Sigmoid colon (tissue), 7 donors: Measurements from ENCODE around the gene TOM1L2. TPM values are rescaled to one million over a fixed set of nuclear protein-coding genes. Genes with fewer than 3 reads are reported as not detected.

ENCODE experiments used
- DNase-seq: peaks from one replicate; pipeline ENCODE4 v3.0.0-alpha.2; 2019
- H3K27ac ChIP-seq, 4 donors: fragments of 200-600 bp; sonication (generic); one replicate each; pipeline ENCODE4 v1.5.1; 2016 to 2019; ENCODE audit warnings: mild to moderate bottlenecking in 1 of 4
- H3K27me3 ChIP-seq, 3 donors: fragments of 200-600 bp; sonication (generic); one replicate each; pipeline ENCODE4 v1.5.1; 2019; ENCODE audit warnings: mild to moderate bottlenecking in 1 of 3
- H3K36me3 ChIP-seq, 4 donors: fragments of 200-600 bp; sonication (generic); one replicate each; pipeline ENCODE4 v1.5.1; 2016 to 2019
- H3K4me1 ChIP-seq, 4 donors: fragments of 200-600 bp; sonication (generic); one replicate each; pipeline ENCODE4 v1.5.1; 2017 to 2019
- H3K4me3 ChIP-seq, 4 donors: fragments of 200-600 bp; sonication (generic); one replicate each; pipeline ENCODE4 v1.5.1; 2017 to 2019; ENCODE audit warnings: mild to moderate bottlenecking in 2 of 4, moderate library complexity in 1 of 4
- H3K9me3 ChIP-seq, 4 donors: fragments of 200-600 bp in 3 of 4; sonication (generic) in 3 of 4; one replicate each; pipeline versions ENCODE4 v1.5.1 to v1.6.1; 2013 to 2019
- EP300 ChIP-seq, 4 donors: sonication (generic); formaldehyde crosslinking; IDR thresholded peaks; one replicate each; pipeline ENCODE4 v1.6.1; 2017; ENCODE audit warnings: antibody characterized with exemption in 4 of 4
- POLR2A ChIP-seq, 2 donors: fragments of 450-650 bp; IDR thresholded peaks; one replicate each; pipeline ENCODE4 v1.6.1; 2016; ENCODE audit warnings: antibody characterized with exemption in 2 of 2, mild to moderate bottlenecking in 2 of 2, moderate library complexity in 2 of 2
- POLR2AphosphoS5 ChIP-seq, 4 donors: sonication (generic); formaldehyde crosslinking; IDR thresholded peaks; one replicate each; pipeline ENCODE4 v1.6.1; 2017; ENCODE audit warnings: antibody characterized with exemption in 4 of 4
- WGBS, 2 donors: extraction: QIAGEN DNeasy Blood & Tissue Kit; methylation state at CpG; one replicate each; pipeline ENCODE4 v1.1.7; 2013; 5-methylcytosine and 5-hydroxymethylcytosine counted together
- intact Hi-C: fragments of 100-400 bp; cut with DNase I; formaldehyde crosslinking; loops from one replicate; pipeline ENCODE4 v1.15.1; 2023
- polyA plus RNA-seq, 3 donors: library from polyadenylated mRNA; stranded (reverse); fragments of 200-250 nt; gene quantifications; one replicate each; pipeline ENCODE4 v1.2.3, GENCODE V29; 2013
- total RNA-seq, 4 donors: library from RNA; depleted of rRNA; stranded (reverse); fragments of >200 nt; gene quantifications; one replicate each; pipeline ENCODE4 v1.1.0, GENCODE V29; 2016
- TF ChIP-seq, protein P1 (sequence below), 4 experiments: fragments of 450-650 bp in 3 of 4; fragments of 200-600 bp in 1 of 4; IDR thresholded peaks; one replicate each; pipeline ENCODE4 v1.5.1; 2016 to 2019; ENCODE audit warnings: antibody characterized with exemption in 4 of 4, mild to moderate bottlenecking in 3 of 4, moderate library complexity in 2 of 4
- donor health status: healthy with polysubstance abuse.
- donor health status: Bipolar disorder and iron deficiency.
- donor health status: healthy.

The TOM1L2 gene
- total and polyA plus RNA-seq, 7 donors = 13.8 to 215 (median 43.3) TPM

DNA sequence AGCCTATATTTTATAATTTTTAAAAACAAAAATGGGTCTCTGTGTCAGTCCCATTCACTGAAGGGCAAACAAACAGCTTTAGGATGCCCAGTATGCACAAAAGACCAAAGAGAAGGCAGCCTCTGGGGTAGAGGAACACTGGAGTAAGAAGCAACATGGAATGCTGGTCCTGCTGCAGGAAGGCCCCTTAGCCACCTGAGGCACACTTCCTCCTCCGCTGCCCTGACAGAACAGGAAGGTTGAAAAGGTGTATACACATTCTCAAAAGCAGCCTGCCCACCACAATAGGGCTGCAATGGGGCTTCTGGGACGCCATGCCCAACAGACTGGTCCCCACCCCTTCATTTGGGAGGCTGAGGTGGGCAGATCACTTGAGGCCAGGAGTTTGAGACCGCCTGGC lies 19.5 kb downstream of the TOM1L2 start:
- WGBS, 2 donors = 95 to 96% methylated on average over 3 of the region's 3 CpGs
- no peak overlapping the region for H3K27ac ChIP-seq
- no peak overlapping the region for H3K4me3 ChIP-seq
- H3K4me1 ChIP-seq = peaks cover 0 to 38% (median 22%) of the 10 kb centered on the region in 4 donors
- intact Hi-C loops = no loop called here
- DNase-seq = no peak
- no peaks in the 10 kb centered on the region for H3K9me3 ChIP-seq
- no peaks in the 10 kb centered on the region for H3K36me3 ChIP-seq
- TF ChIP-seq POLR2A (IDR thresholded peaks at IDR 0.05) (no peak), POLR2AphosphoS5 (IDR thresholded peaks at IDR 0.05) (no peak), EP300 (IDR thresholded peaks at IDR 0.05) (no peak)
- TF ChIP-seq, protein P1, sequence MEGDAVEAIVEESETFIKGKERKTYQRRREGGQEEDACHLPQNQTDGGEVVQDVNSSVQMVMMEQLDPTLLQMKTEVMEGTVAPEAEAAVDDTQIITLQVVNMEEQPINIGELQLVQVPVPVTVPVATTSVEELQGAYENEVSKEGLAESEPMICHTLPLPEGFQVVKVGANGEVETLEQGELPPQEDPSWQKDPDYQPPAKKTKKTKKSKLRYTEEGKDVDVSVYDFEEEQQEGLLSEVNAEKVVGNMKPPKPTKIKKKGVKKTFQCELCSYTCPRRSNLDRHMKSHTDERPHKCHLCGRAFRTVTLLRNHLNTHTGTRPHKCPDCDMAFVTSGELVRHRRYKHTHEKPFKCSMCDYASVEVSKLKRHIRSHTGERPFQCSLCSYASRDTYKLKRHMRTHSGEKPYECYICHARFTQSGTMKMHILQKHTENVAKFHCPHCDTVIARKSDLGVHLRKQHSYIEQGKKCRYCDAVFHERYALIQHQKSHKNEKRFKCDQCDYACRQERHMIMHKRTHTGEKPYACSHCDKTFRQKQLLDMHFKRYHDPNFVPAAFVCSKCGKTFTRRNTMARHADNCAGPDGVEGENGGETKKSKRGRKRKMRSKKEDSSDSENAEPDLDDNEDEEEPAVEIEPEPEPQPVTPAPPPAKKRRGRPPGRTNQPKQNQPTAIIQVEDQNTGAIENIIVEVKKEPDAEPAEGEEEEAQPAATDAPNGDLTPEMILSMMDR (IDR thresholded peaks at IDR 0.05) = no peak
- no peaks in the 10 kb centered on the region for H3K27me3 ChIP-seq

GRCh38 chr17:17951524-17951923 lies 20.7 kb downstream of the TOM1L2 start:
- no peak overlapping the region for H3K27ac ChIP-seq
- no peaks in the 10 kb centered on the region for H3K27me3 ChIP-seq
- H3K9me3 ChIP-seq = no peaks in the 10 kb centered on the region
- H3K36me3 ChIP-seq = no peaks in the 10 kb centered on the region
- TF ChIP-seq, protein P1 (IDR thresholded peaks at IDR 0.05) = no peak
- no peak for TF ChIP-seq POLR2AphosphoS5 (IDR thresholded peaks at IDR 0.05)
- TF ChIP-seq EP300 (IDR thresholded peaks at IDR 0.05) = no peak
- H3K4me1 ChIP-seq = peaks cover 0 to 26% (median 11%) of the 10 kb centered on the region in 4 donors
- H3K4me3 ChIP-seq = no peak overlapping the region
- intact Hi-C loops = no loop called here
- 87 to 93% methylated on average over 5 of the region's 5 CpGs for WGBS, 2 donors
- no peak for DNase-seq

- Histone ChIP-seq H3K4me1 (peaks cover 0 to 23% (median 6%) of the 10 kb centered on the region in 4 donors), H3K4me3 (no peak overlapping the region), H3K9me3 (no peaks in the 10 kb centered on the region), H3K36me3 (no peaks in the 10 kb centered on the region), H3K27ac (no peak overlapping the region), H3K27me3 (no peaks in the 10 kb centered on the region)
- 96 to 97% methylated on average over 1 of the region's 1 CpG for WGBS, 2 donors
- intact Hi-C loops = no loop called here
- DNase-seq = no peak
- no peak for TF ChIP-seq POLR2AphosphoS5 (IDR thresholded peaks at IDR 0.05)
- TF ChIP-seq POLR2A (IDR thresholded peaks at IDR 0.05) = no peak
- TF ChIP-seq, protein P1 (IDR thresholded peaks at IDR 0.05) = no peak
- no peak for TF ChIP-seq EP300 (IDR thresholded peaks at IDR 0.05)
These were observed 21.4 kb downstream of the TOM1L2 start for GRCh38 chr17:17950806-17951205.

DNA sequence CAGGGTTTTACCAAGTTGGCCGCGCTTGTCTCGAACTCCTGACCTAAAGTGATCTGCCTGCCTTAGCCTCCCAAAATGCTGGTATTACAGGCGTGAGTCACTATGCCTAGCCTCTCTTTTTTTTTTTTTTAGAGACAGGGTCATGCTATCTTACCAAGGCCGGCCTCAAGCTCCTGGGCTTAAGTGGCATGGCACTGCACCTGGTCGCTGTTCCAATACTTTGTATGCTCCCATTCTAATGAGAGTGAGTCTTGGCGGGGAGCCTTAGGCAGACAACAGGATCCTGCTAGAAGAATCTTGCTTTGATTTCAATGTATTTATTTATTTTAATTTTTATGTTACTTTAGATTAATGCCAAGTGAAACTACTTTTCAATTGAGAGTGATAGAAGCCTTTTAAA lies 21.9 kb downstream of the TOM1L2 start:
- peaks cover 0 to 23% (median 7%) of the 10 kb centered on the region in 4 donors for H3K4me1 ChIP-seq
- intact Hi-C loops = no loop called here
- no peak overlapping the region for H3K4me3 ChIP-seq
- no peak for DNase-seq
- no peaks in the 10 kb centered on the region for H3K36me3 ChIP-seq
- no peaks in the 10 kb centered on the region for H3K9me3 ChIP-seq
- no peak overlapping the region for H3K27ac ChIP-seq
- TF ChIP-seq POLR2A (IDR thresholded peaks at IDR 0.05) = no peak
- no peak for TF ChIP-seq POLR2AphosphoS5 (IDR thresholded peaks at IDR 0.05)
- H3K27me3 ChIP-seq = no peaks in the 10 kb centered on the region
- 97 to 98% methylated on average over 7 of the region's 7 CpGs for WGBS, 2 donors

GRCh38 chr17:17947966-17948365 lies 24.2 kb downstream of the TOM1L2 start:
- Histone ChIP-seq H3K27me3 (no peaks in the 10 kb centered on the region), H3K27ac (no peak overlapping the region), H3K9me3 (no peaks in the 10 kb centered on the region), H3K36me3 (no peaks in the 10 kb centered on the region), H3K4me3 (no peak overlapping the region), H3K4me1 (peaks cover 0 to 43% (median 31%) of the 10 kb centered on the region in 4 donors)
- WGBS, 2 donors = 69 to 87% methylated on average over 1 of the region's 1 CpG
- no peak for DNase-seq
- no peak for TF ChIP-seq POLR2A (IDR thresholded peaks at IDR 0.05)
- no peak for TF ChIP-seq POLR2AphosphoS5 (IDR thresholded peaks at IDR 0.05)
- TF ChIP-seq, protein P1 (IDR thresholded peaks at IDR 0.05) = no peak
- TF ChIP-seq EP300 (IDR thresholded peaks at IDR 0.05) = no peak
- intact Hi-C loops = no loop called here
